PC-9 (cell line): Measurements from ENCODE around the gene SYNDIG1. TPM values are rescaled to one million over a fixed set of nuclear protein-coding genes. Genes with fewer than 3 reads are reported as not detected.

Experiments used
- BruUV-seq: library from RNA; stranded (reverse); fragments of 400-500 nt; replicated peaks from 2 replicates; lab custom pipeline; 2021; lab: Mats Ljungman, UMichigan
- CTCF ChIA-PET: fragments of 300-600 bp; sonication (Branson Sonifier 250); formaldehyde crosslinking; loops from one replicate; lab custom pipeline; 2022; ENCODE audit warnings: antibody characterized with exemption; lab: Charles Lee
- POLR2A ChIA-PET: fragments of 300-600 bp; sonication (Branson Sonifier 250); formaldehyde crosslinking; loops from one replicate; lab custom pipeline; 2022; ENCODE audit warnings: antibody characterized with exemption; ENCODE audit not compliant: unreplicated experiment; lab: Charles Lee
- DNase-seq, 2 experiments: peaks; one replicate each; pipeline versions ENCODE4 v3.0.0 to v3.0.0-alpha.2; 2015 to 2022; ENCODE audit warnings: mixed read lengths in 1 of 2
- H2AFZ ChIP-seq: fragments of 200-600 bp; sonication (generic); 2 replicates; pipeline ENCODE4 v1.8.1; 2017; ENCODE audit warnings: antibody characterized with exemption
- H3F3A ChIP-seq: fragments of 200-600 bp; sonication (generic); 2 replicates; pipeline ENCODE4 v1.8.1; 2017; ENCODE audit warnings: antibody characterized with exemption, mild to moderate bottlenecking, low read depth; ENCODE audit not compliant: insufficient read depth
- H3K27ac ChIP-seq: fragments of 200-600 bp; sonication (generic); 2 replicates; pipeline ENCODE4 v1.6.1; 2016; ENCODE audit warnings: mixed run types
- H3K27me3 ChIP-seq: fragments of 200-600 bp; sonication (generic); 2 replicates; pipeline ENCODE4 v1.6.1; 2016; ENCODE audit warnings: low read depth, mixed run types; ENCODE audit not compliant: insufficient read depth
- H3K36me3 ChIP-seq: fragments of 200-600 bp; sonication (generic); 2 replicates; pipeline ENCODE4 v1.6.1; 2016; ENCODE audit warnings: low read depth, mixed run types
- H3K4me1 ChIP-seq: fragments of 200-600 bp; sonication (generic); replicated peaks from 2 replicates; pipeline ENCODE4 v1.6.1; 2016; ENCODE audit warnings: mixed run types; ENCODE audit not compliant: insufficient read depth
- H3K4me2 ChIP-seq: fragments of 200-600 bp; sonication (generic); 2 replicates; pipeline ENCODE4 v1.6.1; 2017; ENCODE audit warnings: mixed run types
- H3K4me3 ChIP-seq: fragments of 200-600 bp; sonication (generic); 2 replicates; pipeline ENCODE4 v1.6.1; 2016; ENCODE audit warnings: mixed run types
- H3K79me2 ChIP-seq: fragments of 200-600 bp; sonication (generic); 2 replicates; pipeline ENCODE4 v1.6.1; 2017; ENCODE audit warnings: low read depth, mixed run types
- H3K9me2 ChIP-seq: fragments of 200-600 bp; sonication (generic); 2 replicates; pipeline ENCODE4 v1.8.1; 2017; ENCODE audit warnings: mild to moderate bottlenecking; ENCODE audit not compliant: insufficient read depth
- H3K9me3 ChIP-seq: fragments of 200-600 bp; sonication (generic); 2 replicates; pipeline ENCODE4 v1.8.1; 2016; ENCODE audit warnings: low read depth; ENCODE audit not compliant: insufficient read depth
- H4K20me1 ChIP-seq: fragments of 200-600 bp; sonication (generic); 2 replicates; pipeline ENCODE4 v1.8.1; 2017; ENCODE audit not compliant: insufficient read depth
- EZH2 ChIP-seq: fragments of 200-600 bp; sonication (generic); IDR thresholded peaks from 2 replicates; pipeline ENCODE4 v1.8.0; 2017; ENCODE audit warnings: antibody characterized with exemption, low read depth
- intact Hi-C: fragments of 100-400 bp; cut with micrococcal nuclease; formaldehyde crosslinking; loops from one replicate; pipeline ENCODE4 v1.10.0; 2022; ENCODE audit not compliant: unreplicated experiment
- total RNA-seq: library from RNA; stranded (reverse); gene quantifications from 2 replicates; pipeline ENCODE4 v1.2.3, GENCODE V29; 2021
- TF ChIP-seq, protein P1 (sequence below): fragments of 200-600 bp; sonication (generic); conservative IDR thresholded peaks from 2 replicates; pipeline ENCODE4 v1.6.1; 2017; ENCODE audit warnings: mixed run types, antibody characterized with exemption, mild to moderate bottlenecking, moderate library complexity

Gene SYNDIG1
- total RNA-seq, 1 experiment from 2014 or later = 0.17 TPM

GRCh38 chr20:24662322-24662721, 192.9 kb downstream of the SYNDIG1 start:
- ChIA-PET POLR2A (interaction anchor here (0.7 kb wide), 1 partner anchor 11 kb away, joined by 5 read pairs; no protein-coding TSS in a partner anchor), CTCF (no interaction called here)

DNA sequence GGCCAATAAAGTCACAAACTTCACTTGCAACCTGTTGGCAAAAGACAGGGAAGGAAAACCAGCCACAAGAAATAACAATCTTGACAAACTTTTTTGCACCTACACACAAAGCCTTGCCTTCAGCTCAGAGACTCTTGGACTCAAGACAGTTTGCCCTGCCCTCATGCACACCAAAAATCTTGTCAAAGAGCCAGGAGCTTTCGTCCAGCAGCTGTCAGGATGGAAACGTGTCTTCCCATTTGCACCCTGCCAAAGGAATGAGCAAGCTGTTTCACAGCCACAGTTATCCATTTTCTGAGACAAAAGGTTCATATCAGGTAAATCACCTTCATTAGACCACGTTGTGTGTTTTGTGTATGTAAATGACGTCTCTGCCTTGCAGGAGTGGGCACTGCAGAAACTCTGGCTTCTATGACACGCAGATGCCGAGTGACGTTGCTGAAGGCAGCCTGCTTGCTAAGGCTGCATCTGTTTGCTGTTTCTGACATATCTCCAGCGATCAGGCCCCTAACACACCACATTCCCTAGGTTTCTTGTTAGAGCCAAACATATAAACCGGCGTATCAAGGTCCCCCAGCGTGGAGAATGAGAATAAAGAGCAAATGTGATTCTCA, 193.4 kb downstream of the SYNDIG1 start:
- Histone ChIP-seq H3K4me2 (no peak overlapping the region), H3K36me3 (no peaks in the 10 kb centered on the region), H3K9me2 (no peaks in the 10 kb centered on the region), H3K27me3 (no peaks in the 10 kb centered on the region), H3K79me2 (no peaks in the 10 kb centered on the region), H3F3A (no peaks in the 10 kb centered on the region), H3K4me1 (peaks cover 13% of the 10 kb centered on the region), H3K9me3 (no peaks in the 10 kb centered on the region), H4K20me1 (no peaks in the 10 kb centered on the region), H3K27ac (no peak overlapping the region), H2AFZ (no peak overlapping the region), H3K4me3 (no peak overlapping the region)
- TF ChIP-seq, protein P1, sequence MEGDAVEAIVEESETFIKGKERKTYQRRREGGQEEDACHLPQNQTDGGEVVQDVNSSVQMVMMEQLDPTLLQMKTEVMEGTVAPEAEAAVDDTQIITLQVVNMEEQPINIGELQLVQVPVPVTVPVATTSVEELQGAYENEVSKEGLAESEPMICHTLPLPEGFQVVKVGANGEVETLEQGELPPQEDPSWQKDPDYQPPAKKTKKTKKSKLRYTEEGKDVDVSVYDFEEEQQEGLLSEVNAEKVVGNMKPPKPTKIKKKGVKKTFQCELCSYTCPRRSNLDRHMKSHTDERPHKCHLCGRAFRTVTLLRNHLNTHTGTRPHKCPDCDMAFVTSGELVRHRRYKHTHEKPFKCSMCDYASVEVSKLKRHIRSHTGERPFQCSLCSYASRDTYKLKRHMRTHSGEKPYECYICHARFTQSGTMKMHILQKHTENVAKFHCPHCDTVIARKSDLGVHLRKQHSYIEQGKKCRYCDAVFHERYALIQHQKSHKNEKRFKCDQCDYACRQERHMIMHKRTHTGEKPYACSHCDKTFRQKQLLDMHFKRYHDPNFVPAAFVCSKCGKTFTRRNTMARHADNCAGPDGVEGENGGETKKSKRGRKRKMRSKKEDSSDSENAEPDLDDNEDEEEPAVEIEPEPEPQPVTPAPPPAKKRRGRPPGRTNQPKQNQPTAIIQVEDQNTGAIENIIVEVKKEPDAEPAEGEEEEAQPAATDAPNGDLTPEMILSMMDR = no peak
- TF ChIP-seq EZH2 = no peak
- no TSS peak for BruUV-seq
- no peak for DNase-seq
- POLR2A ChIA-PET = no interaction called here
- CTCF ChIA-PET = no interaction called here
- intact Hi-C loops = no loop called here

More at GRCh38 chr20:24662322-24662721, 192.9 kb downstream of the SYNDIG1 start:
- no peaks in the 10 kb centered on the region for H4K20me1 ChIP-seq
- H3K4me3 ChIP-seq = no peak overlapping the region
- no TSS peak for BruUV-seq
- no peak for TF ChIP-seq EZH2
- TF ChIP-seq, protein P1 = no peak
- H3K4me1 ChIP-seq = peaks cover 9% of the 10 kb centered on the region; the same call in 1 of the 2 replicates
- H3K36me3 ChIP-seq = no peaks in the 10 kb centered on the region
- H3K27ac ChIP-seq = no peak overlapping the region
- no peak for DNase-seq
- H3K9me2 ChIP-seq = no peaks in the 10 kb centered on the region
- H3F3A ChIP-seq = no peaks in the 10 kb centered on the region
- no peaks in the 10 kb centered on the region for H3K9me3 ChIP-seq
- no peak overlapping the region for H2AFZ ChIP-seq
- H3K4me2 ChIP-seq = no peak overlapping the region
- no peaks in the 10 kb centered on the region for H3K79me2 ChIP-seq
- H3K27me3 ChIP-seq = no peaks in the 10 kb centered on the region
- intact Hi-C loops = no loop called here

- H3K36me3 ChIP-seq = no peaks in the 10 kb centered on the region
- CTCF ChIA-PET = no interaction called here
- POLR2A ChIA-PET = no interaction called here
- no peaks in the 10 kb centered on the region for H3K79me2 ChIP-seq
- H3K27ac ChIP-seq = no peak overlapping the region
- TF ChIP-seq, protein P1 = no peak
- no peak for TF ChIP-seq EZH2
- no peak overlapping the region for H2AFZ ChIP-seq
- intact Hi-C loops = no loop called here
- H3K9me3 ChIP-seq = no peaks in the 10 kb centered on the region
- H4K20me1 ChIP-seq = no peaks in the 10 kb centered on the region
- no peak for DNase-seq
- H3K4me2 ChIP-seq = no peak overlapping the region
- peaks cover 15% of the 10 kb centered on the region for H3K4me1 ChIP-seq
- H3K4me3 ChIP-seq = no peak overlapping the region
- no peaks in the 10 kb centered on the region for H3F3A ChIP-seq
- H3K9me2 ChIP-seq = no peaks in the 10 kb centered on the region
- H3K27me3 ChIP-seq = no peaks in the 10 kb centered on the region
- BruUV-seq = no TSS peak
These were observed 194.1 kb downstream of the SYNDIG1 start for GRCh38 chr20:24663496-24663895.
